ENCODE measurements around the gene CTIF.

Gene CTIF

GRCh38 chr18:48841381-48842258 lies 302.8 kb downstream of the CTIF start:
- DNase-seq: no peak

GRCh38 chr18:48842259-48843061 lies 303.6 kb downstream of the CTIF start:
- DNase-seq: no peak

- no peak for DNase-seq
These were observed 304.3 kb downstream of the CTIF start for GRCh38 chr18:48843162-48843561.

- DNase-seq: no peak
These were observed 304.8 kb downstream of the CTIF start for GRCh38 chr18:48843596-48843995.

- no peak for DNase-seq
These were observed 305.4 kb downstream of the CTIF start for GRCh38 chr18:48844271-48844670.

- no peak for DNase-seq
These were observed 306.3 kb downstream of the CTIF start for GRCh38 chr18:48845174-48845573.

GRCh38 chr18:48846423-48846932 lies 307.6 kb downstream of the CTIF start:
- no peak for DNase-seq

GRCh38 chr18:48847807-48848486 lies 309.1 kb downstream of the CTIF start:
- DNase-seq: no peak

GRCh38 chr18:48848641-48849143 lies 309.9 kb downstream of the CTIF start:
- DNase-seq: no peak

GRCh38 chr18:48850822-48851598 lies 312.2 kb downstream of the CTIF start:
- DNase-seq: no peak

- no peak for DNase-seq
These were observed 312.7 kb downstream of the CTIF start for GRCh38 chr18:48851599-48851960.

GRCh38 chr18:48852292-48852691 lies 313.5 kb downstream of the CTIF start:
- DNase-seq: no peak

- no peak for DNase-seq
These were observed 314.0 kb downstream of the CTIF start for GRCh38 chr18:48852794-48853193.

- DNase-seq: no peak
These were observed 314.8 kb downstream of the CTIF start for GRCh38 chr18:48853588-48853987.

GRCh38 chr18:48854780-48855179 lies 315.9 kb downstream of the CTIF start:
- peak; percentile 38 for DNase-seq

GRCh38 chr18:48855422-48856377 lies 316.9 kb downstream of the CTIF start:
- no peak for DNase-seq

- no peak for DNase-seq
These were observed 318.3 kb downstream of the CTIF start for GRCh38 chr18:48857023-48857694.

- DNase-seq: no peak
These were observed 319.8 kb downstream of the CTIF start for GRCh38 chr18:48858676-48859075.

- DNase-seq: no peak
These were observed 320.8 kb downstream of the CTIF start for GRCh38 chr18:48859311-48860268.

Data from NCI-H526 treated with DMSO at 0.1 percent for 48 hours (cell line).